HG03139 (cell line): ENCODE data around the gene MTERF4.

Experiments
- ATAC-seq: cut with Tn5 transposase; IDR thresholded peaks from one replicate; pipeline ENCODE4 v1.9.1; 2021; ENCODE audit not compliant: unreplicated experiment

MTERF4 gene

DNA sequence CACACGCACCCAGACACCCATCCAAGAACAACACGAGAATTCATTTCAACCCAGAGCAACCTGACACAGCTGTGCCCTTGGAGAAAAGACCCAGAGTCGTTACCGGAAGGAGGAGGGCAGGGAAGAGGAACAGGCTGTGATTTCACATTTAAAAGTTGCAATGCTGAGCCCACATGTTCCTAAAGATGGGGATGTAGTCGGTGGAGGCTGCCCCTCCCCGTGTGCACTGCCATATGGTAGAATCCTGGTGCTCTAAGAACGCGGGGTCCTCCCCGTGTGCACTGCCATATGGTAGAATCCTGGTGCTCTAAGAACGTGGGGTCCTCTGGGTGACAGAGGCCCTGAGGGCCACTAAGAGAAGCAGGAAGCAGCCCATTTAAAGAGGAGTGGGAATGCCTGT, 10.9 kb downstream of the MTERF4 start:
- no peak for ATAC-seq

DNA sequence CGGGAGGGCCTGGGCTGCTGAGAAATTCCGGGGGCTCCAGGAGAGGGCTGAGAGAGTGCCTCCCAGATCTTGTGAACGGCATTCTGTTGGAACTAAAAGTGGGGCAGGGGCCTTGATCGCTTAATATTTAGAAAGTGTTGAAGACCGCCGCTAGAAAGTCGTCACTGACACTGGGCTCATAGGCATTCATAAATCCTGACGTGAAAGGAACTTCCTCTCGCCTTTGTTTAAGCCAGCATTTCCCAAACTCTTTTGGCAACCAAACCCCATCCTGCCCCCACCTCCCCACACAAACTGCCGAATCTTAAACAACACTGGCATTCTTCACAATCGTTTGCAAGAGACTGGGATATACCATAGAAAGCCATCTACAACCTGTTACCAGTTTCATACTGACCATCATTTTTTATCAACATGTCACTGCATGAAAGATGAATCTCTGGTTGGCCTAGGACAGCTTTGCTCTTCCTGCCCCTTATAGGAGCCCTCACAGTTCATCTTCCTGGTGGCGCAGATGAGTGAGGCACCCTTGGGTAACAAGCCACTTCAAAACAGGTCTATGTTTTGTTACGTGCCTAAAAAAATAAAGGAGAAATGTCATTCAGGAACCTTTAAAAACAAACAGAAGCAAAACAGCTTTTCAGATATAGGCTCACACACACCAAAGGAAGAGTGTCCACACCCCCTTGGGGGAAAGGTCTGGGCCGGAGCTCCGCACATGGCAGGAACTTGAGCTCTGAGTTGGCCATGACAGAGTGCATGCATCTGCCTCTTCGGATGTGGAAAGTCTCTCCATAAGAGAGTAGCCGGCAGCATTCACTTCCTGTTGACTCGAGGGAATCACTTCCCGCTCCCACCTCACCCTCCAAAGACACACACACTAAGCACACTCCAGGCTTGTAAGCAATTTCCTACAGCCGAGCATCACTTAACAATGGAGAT, 13.0 kb downstream of the MTERF4 start:
- no peak for ATAC-seq

DNA sequence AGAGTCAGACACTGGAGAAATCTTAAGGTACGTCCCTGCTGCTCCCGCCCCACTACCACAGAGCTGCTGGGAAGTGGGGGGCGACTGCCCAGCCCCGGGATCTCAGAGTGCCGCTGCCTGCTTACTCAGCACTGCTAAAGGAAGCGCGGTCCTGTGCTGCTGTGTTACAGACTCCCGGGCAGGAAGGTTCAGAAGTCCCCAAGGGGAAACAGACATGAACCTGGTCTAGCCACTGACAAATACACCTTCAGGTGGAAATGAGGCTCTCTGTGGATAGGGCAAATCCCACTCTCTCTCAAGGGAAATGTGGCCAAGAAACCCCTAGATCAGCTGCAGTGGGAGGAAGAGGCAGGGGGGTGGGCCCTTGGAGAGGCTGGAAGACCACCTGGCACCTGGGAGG, 13.7 kb downstream of the MTERF4 start:
- ATAC-seq = no peak

DNA sequence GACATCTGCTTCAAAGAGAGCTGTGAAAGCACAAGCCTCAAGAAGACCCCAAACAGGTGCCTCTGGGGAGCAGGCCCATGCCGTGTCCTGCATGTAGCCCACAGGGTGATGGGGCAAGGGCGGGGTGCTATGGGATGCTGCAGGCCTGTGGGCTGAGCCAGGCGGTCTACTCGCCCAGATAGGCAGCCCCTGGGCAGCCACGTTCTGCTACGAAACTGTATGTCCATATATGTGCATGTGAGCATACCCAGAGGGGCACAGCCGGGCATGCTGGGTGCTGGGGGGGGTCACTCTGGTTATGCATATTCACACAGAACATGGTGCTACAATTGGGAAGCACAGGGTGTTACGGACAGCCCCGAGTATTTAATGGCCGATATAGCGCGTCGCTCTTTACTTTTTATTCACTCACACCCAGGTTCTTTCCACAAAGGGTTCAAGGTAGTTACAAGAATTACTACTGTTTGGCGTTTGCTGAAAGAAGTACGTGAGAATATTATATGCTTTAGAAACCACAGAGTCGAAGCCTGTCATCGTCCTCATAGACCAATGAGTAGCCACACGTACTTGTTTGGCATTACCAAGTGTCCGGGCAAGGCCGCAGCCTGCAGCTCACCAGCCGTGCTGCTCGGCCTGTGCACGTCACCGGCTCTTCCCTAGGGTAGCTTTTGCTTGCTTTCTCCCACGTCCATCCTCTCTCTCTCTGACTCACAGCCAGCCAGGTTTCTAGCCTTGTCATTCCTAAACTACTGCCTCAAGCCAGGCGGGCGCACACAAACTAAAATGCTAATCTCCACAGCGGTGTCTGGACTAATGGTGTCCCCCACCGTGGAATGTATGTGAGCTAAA, 14.4 kb downstream of the MTERF4 start:
- no peak for ATAC-seq

DNA sequence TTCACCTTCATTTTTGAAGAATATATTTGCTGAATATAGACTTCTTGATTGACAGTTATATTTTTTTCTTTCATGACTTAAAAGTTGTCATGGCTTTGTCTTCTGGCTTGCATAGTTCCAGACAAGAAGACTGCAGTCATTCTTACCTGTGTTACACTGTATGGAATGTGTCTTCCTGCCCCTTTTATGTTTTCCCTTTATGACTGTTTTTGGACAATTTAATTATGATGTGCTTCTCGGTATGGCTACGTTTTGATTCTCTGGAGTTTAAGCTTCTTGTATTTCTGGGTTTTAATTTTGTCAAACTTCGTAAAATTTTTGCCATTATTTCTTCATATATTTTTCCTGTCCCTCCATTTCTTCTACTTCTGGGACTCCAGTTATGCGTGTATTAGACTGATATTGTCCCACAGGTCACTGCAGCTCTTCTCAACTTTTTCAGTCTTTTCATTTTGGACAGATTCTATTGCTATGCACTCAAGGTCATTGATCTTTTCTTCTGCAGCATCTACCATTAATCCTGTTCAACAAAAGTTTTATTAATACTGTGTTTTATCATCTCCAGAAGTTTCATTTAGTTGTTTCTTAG, 17.1 kb downstream of the MTERF4 start:
- no peak for ATAC-seq

DNA sequence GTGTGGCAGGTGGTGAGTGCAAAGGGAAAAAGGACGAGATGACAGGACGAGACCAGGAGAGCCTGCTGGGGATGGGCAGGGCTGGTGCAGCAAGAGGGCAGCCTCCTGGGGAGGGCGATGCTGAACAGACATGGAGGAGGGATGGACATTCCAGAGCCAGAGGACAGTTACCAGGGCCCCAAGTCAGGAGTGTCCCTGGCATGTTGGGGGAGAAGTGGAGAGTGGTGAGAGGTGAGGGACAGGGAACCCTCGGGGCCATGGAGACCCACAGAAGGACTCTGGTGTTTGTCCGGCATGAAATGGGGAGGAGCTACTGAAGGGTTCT, 19.0 kb downstream of the MTERF4 start:
- no peak for ATAC-seq

DNA sequence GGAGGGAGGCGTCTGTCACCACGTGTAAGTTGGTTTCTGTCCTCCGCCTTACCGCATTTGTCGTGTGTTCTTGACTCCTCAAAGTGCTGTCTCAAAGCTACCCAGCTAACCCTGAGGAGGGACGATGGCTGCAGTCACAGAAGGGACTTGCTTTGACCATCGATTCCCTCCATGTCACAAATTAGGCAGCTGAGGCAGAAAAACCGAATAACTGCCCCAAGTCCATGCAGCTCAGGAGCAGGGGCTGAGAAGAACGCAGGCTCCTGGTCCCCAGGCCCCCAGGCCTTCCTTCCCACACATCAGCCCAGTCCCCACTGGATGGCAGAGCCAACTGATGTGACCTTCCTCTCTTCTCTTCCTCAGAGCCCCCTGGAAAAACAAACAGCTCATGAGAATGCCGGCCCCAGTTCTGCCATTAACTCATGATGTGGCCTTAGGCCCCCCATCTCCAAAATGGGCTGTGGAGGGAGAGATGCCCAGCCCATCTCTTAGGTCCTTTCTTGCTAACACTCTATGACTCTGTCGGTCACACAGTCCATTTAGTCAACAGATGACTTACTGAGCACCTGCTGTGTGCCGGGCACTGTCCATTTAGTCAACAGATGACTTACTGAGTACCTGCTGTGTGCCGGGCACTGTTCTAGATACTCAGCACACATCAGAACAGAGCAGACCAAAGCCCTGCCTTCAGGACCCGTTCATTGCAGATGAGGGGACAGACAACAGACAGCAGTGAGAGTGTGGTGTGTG, 19.6 kb downstream of the MTERF4 start:
- ATAC-seq = no peak

DNA sequence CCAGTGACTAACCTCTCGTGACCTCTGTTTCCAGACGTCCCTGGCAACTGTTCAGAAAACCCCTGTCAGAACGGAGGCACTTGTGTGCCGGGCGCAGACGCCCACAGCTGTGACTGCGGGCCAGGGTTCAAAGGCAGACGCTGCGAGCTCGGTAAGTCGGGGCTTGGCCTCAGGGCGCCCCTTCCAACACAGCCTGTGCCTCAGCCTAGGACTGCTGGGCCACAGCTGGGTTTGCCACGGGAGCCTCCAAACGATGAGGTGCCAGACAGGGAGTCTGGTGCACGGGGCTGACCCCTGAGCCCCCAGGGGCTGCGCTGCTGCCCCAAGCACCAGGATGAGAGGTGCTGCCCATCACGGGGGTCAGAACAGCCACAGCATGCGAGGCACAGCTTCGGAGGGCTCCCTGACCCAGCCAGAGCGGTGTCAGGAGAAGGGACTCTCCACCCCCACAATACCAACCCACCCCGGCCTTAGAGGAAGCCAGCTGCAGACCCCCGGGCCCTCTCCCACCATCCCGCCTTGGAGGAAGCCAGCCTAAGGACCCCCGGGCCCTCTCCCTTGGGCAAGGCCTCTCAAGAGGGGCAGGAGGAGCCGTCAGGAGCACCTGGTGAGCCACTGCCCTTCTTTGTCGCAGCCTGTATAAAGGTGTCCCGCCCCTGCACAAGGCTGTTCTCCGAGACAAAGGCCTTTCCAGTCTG, 20.3 kb downstream of the MTERF4 start:
- no peak for ATAC-seq

DNA sequence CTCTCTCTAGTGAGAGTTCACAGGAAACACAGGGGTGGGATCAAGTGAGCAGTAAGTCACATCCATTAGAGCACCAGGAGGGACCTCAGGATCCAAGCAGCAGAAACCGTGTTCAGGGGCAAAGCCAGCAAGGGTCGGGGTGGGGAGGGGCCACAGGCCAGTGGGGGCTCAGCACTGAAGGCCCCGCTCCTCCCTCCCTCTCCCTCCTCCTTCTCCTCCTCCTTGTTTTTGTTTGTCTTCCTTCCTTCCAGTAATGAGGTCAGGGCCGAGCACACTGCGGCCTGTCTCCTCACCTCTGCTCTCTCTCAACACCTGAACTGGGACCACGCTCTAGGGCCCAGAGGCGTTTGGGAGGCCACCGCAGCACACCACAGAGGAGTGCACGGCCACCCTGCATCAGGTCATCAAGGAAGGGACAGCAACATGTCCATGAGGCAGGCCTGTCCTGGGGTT, 20.9 kb downstream of the MTERF4 start:
- ATAC-seq = no peak

DNA sequence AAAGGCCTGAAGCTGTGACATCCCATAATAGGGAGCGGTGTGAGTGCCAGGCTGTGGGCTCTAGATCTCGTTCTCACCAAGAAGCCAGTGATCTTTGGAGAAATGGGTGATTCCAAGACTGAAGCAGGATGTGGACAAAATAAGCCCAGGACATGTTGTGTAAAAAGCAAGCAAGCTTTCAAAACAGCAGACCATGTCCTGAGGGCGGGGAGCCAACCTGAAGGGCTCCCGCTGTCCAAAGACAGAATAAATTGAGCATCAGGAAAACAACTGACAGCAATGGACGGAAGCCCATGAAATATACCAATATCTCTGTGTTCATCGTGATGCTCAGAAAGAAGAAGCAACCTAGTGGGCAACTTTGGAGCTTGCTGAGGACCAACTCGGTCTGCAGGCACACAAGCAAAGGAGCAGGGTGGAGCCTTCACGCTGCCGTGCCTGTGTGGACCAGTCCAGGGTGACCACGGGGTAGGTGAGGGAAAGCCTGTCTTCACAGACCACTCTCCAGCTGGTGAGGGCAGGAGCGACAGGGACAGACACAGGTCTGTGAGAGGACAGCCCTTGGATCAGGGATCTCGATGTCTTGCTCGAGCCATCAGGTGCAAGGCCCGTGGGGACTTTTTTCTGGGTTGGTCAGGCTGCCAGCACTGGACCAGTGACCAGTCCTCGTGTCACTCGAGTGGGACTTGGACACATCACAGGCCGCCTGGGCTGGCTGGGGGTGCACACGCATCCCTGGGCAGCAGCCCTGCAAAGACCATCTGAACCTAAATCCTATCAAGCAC, 21.5 kb downstream of the MTERF4 start:
- no peak for ATAC-seq

DNA sequence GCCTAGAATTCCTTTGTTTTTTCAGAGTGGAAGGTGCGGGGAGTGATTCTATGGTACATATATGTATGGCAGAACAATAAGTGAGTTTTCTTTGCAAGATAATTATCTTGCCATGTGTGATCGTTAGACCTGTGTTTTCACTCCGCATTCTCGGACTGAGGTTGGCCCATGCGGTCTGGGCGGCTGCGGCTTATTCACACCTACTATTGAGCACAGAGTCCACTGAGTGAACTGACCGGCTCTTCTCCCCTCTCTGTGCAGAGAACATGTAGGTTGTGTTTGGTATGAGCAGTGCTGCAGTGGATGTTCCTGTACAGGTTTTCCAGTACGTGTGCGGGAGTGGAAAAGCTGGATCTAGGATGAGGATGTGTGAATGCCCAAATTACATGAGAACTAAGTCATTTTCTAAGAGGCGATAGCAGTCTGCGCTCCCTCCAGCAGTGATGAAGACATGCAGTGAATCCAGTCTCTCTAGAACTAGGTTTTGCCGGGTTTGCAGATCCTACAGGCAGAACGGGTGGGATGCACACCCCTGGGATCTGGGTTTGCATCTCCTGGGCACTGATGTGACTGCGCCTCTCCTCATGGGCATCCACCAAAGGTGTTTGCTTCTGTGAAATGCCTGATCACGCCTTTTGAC, 27.1 kb downstream of the MTERF4 start:
- ATAC-seq = no peak

DNA sequence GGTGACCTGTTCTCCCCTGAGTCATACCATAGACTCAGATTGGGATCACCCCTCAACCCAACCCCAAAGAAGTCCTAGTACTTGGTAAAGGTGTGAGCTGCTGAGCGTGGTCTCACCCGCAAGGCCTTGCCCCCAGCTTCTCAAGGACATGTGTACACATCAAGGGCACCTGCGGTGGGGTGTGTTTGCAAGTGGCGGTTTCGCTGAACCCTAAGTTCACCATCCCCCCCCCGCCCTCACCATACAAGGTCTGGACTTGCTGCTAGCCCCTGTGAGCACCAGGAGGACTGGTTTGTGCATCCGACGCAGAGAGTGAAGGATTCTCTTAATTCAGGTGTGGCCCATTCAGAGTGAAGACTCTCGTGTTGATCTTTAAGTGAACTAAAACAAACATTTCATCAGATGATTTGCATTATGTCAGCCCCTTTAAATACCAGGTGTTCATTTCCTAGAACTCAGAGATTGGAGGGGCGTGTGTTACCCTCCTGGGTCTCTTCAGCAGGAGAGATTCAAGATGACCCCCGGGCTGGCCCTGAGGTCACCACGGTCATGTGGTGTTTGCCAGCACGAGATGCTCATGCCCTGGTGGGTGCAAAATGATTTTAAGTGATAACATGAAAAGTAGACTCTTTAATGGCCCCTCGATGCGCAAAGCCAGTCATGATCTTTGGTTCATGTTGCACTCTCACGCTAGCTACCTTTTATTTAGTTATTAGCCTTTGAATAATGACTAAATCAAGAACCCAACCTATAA, 27.8 kb downstream of the MTERF4 start:
- no peak for ATAC-seq

DNA sequence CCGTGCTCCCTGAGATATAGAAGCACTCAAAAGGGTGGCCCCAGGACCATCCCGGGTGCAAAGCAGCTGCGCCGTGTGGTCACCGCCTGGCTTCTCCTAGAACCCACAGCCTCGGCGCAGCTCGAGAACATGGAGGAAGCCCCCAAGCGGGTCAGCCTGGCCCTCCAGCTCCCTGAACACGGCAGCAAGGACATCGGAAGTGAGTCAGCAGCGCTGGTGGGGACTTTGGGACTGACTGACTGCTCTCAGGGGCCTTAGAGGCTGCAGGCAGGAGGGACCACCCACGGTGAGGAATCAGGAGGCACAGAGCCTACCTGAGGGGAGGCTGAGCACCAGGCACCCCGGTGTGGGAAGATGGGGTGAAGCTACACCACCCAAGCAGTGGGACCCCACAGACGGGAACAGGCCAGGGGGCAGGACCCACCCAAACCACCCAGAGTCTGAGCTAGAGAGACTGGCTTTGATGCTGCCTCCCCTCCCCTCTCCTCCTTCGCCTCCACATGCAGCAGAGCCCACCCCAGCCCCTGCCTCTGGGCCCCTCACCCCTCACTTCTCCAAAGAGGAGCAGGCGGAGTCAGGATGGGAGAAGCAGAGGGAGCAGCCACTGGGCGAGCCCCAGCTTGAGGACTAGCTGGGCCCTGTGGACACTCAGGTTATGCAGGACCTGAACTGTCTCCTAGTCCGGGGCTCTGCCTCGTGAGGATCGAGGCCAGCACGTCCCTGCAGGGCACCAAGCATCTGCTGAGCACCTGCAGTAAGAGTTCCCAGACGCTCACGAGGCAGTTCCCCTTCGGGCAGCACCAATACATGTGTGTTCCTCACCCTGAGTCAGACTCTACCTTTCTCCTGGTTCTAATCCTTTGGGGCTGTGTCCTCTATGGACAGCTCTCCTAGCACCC, 28.7 kb downstream of the MTERF4 start:
- no peak for ATAC-seq

DNA sequence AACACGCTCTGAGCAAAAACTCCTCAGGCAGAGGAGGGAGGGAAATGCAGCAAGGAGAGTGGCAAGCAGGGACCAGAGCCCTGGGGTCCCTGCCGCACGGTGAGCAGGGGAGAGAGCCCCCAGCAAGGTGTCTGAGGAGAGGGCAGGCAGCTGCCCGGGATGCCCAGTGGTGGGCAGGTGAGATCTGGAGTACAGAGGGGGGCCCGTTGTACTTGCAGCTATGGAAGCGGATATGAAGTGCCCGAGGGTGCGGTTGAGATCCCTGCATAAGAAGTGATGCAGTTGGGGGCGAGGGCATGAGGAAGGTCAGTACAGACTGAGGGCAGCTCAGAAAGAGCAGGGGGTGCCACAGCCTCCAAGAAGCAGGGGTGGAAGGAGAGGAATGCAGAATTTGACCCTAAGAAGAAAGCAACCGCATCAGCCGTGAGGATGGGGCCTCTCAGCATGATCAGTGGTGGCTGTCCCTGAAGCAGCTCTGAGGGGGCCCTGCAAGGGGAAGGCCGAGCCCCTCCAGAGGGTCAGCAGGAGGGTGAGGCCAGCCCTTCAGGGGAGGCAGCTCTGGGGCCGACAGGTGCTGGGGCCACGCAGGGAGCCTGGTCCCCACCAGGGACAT, 29.4 kb downstream of the MTERF4 start:
- ATAC-seq = no peak

DNA sequence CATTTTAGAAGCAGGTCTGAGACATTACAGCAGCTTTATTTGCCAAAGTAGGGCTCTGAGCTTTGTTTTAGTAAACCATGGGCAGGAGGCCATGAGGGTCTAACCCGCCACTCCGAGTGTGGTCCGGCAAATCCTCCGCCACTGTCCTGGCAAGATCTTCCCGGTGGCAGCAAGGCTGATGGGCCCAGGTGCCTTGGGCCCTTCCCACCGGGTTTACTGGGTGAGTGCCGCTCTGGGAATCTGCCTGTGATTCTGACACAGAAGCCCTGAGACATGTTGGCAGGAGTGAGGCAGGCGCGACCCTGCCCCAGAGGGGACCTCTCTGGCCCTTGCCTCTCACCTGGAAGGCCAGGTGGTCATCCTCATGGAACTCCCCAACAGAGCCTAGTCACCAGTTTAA, 29.9 kb downstream of the MTERF4 start:
- ATAC-seq = no peak

DNA sequence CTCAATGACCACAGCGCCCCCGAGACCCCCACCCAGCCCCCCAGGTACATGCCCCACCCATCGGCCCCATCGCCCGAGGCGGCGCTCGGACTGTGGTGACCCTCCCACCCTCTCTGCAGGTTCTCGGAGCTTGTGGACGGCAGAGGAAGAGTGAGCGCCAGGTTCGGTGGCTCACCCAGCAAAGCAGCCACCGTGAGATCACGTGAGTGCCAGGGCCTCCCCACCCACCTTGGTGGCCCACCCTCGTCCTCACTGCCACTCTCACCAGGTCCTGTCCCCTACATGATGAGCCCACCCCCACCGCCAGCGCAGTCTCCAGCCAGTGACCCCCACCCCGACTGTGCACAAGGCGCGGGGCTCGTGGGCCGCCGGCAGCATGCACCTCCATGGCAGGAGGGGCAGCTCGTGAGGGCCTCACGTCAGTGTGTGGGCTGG, 30.4 kb downstream of the MTERF4 start:
- no peak for ATAC-seq
